HG03457 (cell line): ENCODE results near the gene TOX3.

Experiments
- ATAC-seq: cut with Tn5 transposase; IDR thresholded peaks from one replicate; pipeline ENCODE4 v1.9.1; 2021; ENCODE audit warnings: moderate number of reproducible peaks; ENCODE audit not compliant: unreplicated experiment

The TOX3 gene

GRCh38 chr16:52405441-52405840, 141.5 kb downstream of the TOX3 start:
- ATAC-seq: no peak

GRCh38 chr16:52404546-52404945, 142.4 kb downstream of the TOX3 start:
- no peak for ATAC-seq

- ATAC-seq: no peak
Observed at GRCh38 chr16:52399116-52399515, 147.8 kb downstream of the TOX3 start.

GRCh38 chr16:52398491-52398960, 148.4 kb downstream of the TOX3 start:
- ATAC-seq: no peak

GRCh38 chr16:52398021-52398420, 148.9 kb downstream of the TOX3 start:
- ATAC-seq: no peak

- no peak for ATAC-seq
Observed at GRCh38 chr16:52393448-52393847, 153.5 kb downstream of the TOX3 start.

GRCh38 chr16:52389045-52389444, 157.9 kb downstream of the TOX3 start:
- no peak for ATAC-seq
